Activated naive CD4-positive, alpha-beta T cell (primary cell): ENCODE data around the gene RCOR3.
"Not testable (repeated sequence)": the region's sequence is repeated elsewhere in the genome, so short reads cannot be mapped to it uniquely, and the experiment has no call there.

Experiments
- DNase-seq, 4 experiments: peaks; one replicate each; lab custom pipeline; 2025; lab: John Stamatoyannopoulos, UW

Gene RCOR3

GRCh38 chr1:211260141-211261107 is 1.3 kb downstream of the RCOR3 start:
- peak; percentile 8 to 44 (median 24) for DNase-seq

- no peak for DNase-seq
These were observed 2.1 kb downstream of the RCOR3 start for GRCh38 chr1:211261229-211261628.

- not testable (repeated sequence) for DNase-seq
These were observed 3.9 kb downstream of the RCOR3 start for GRCh38 chr1:211263022-211263421.

GRCh38 chr1:211267204-211267857 is 8.2 kb downstream of the RCOR3 start:
- no peak for DNase-seq

GRCh38 chr1:211279340-211279739 is 20.2 kb downstream of the RCOR3 start:
- DNase-seq = no peak

- DNase-seq = no peak
These were observed 21.7 kb downstream of the RCOR3 start for GRCh38 chr1:211280910-211281309.

GRCh38 chr1:211281320-211282022 is 22.3 kb downstream of the RCOR3 start:
- DNase-seq = no peak

GRCh38 chr1:211282023-211282373 is 22.8 kb downstream of the RCOR3 start:
- DNase-seq = no peak

GRCh38 chr1:211285196-211285595 is 26.0 kb downstream of the RCOR3 start:
- DNase-seq = no peak

- no peak for DNase-seq
These were observed 28.1 kb downstream of the RCOR3 start for GRCh38 chr1:211287218-211287617.

GRCh38 chr1:211292411-211292810 is 33.2 kb downstream of the RCOR3 start:
- no peak for DNase-seq

- no peak for DNase-seq
These were observed 37.2 kb downstream of the RCOR3 start for GRCh38 chr1:211296396-211296795.

- no peak for DNase-seq
These were observed 45.9 kb downstream of the RCOR3 start for GRCh38 chr1:211305044-211305443.

- DNase-seq = no peak
These were observed 50.5 kb downstream of the RCOR3 start for GRCh38 chr1:211309617-211310016.

GRCh38 chr1:211313392-211313791 is 54.2 kb downstream of the RCOR3 start:
- DNase-seq = no peak

GRCh38 chr1:211318576-211319280 is 59.6 kb downstream of the RCOR3 start:
- no peak for DNase-seq

- DNase-seq = no peak
These were observed 60.7 kb downstream of the RCOR3 start for GRCh38 chr1:211319892-211320291.

- no peak for DNase-seq
These were observed 61.8 kb downstream of the RCOR3 start for GRCh38 chr1:211320980-211321379.

- DNase-seq = not testable (repeated sequence)
These were observed 62.5 kb downstream of the RCOR3 start for GRCh38 chr1:211321646-211322045.

GRCh38 chr1:211323156-211324063 is 64.2 kb downstream of the RCOR3 start:
- DNase-seq = peak in 2 of 4 experiments; percentile 33 to 44
